GM10266 (cell line): ENCODE results near the gene ABHD17B.

Source experiments
- DNase-seq: peaks from one replicate; pipeline ENCODE4 v3.0.0; 2012; ENCODE audit errors: extremely low spot score
- CTCF ChIP-seq: IDR thresholded peaks from 2 replicates; pipeline ENCODE4 v1.5.1; 2012; ENCODE audit warnings: mild to moderate bottlenecking, low read depth; ENCODE audit not compliant: control insufficient read depth, insufficient read depth; ENCODE audit errors: missing control alignments

Gene ABHD17B

GRCh38 chr9:71886541-71886940 lies 24.5 kb downstream of the ABHD17B start:
- no peak for DNase-seq
- no peak for TF ChIP-seq CTCF

- no peak for DNase-seq
- no peak for TF ChIP-seq CTCF
Observed at GRCh38 chr9:71886015-71886414, 25.0 kb downstream of the ABHD17B start.

GRCh38 chr9:71885467-71885866 lies 25.5 kb downstream of the ABHD17B start:
- no peak for DNase-seq
- TF ChIP-seq CTCF: no peak

GRCh38 chr9:71884005-71884404 lies 27.0 kb downstream of the ABHD17B start:
- TF ChIP-seq CTCF: no peak
- no peak for DNase-seq

- no peak for DNase-seq
- TF ChIP-seq CTCF: no peak
Observed at GRCh38 chr9:71879644-71880174, 31.3 kb downstream of the ABHD17B start.

- DNase-seq: no peak
- no peak for TF ChIP-seq CTCF
Observed at GRCh38 chr9:71878327-71879274, 32.4 kb downstream of the ABHD17B start.

GRCh38 chr9:71876829-71877228 lies 34.2 kb downstream of the ABHD17B start:
- DNase-seq: no peak
- TF ChIP-seq CTCF: no peak
